Measurements from ENCODE around the gene DIO3. TPM values are rescaled to one million over a fixed set of nuclear protein-coding genes. Genes with fewer than 3 reads are reported as not detected.

The DIO3 gene
- total and polyA plus RNA-seq, 2 donors (not counting 1 experiment from before 2014, with no cell fraction given), result not detected

DNA sequence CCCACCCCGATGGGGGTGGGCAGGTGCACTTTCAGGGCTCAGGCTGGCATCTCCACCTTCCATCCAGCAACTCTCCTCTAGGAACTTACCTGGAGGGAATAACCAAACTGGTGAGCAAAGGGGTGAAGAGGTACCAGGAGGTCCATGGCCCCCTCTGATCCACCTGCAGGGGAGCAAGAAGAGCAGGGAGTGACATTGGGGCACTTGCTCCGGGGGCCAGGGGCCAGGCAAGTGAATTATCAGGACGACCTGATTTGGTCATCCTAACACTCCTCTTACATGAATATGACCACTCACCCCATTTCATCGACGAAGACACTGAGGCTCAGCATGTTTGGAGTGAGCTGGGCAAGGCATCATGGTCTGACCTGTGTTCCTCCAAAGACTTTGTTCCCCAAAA is 6.0 kb downstream of the DIO3 start:
- H3K4me1 Mint-ChIP-seq, result peaks cover 10% of the 10 kb centered on the region
- no peak overlapping the region for H3K27ac Mint-ChIP-seq
- intact Hi-C loops (cut with micrococcal nuclease), result no loop called here

GRCh38 chr14:101571004-101571403 is 9.7 kb downstream of the DIO3 start:
- POLR2A ChIA-PET, result no interaction called here

More for the DNA sequence above, 6.0 kb downstream of the DIO3 start:
- 80% methylated on average over 1 of the region's 5 CpGs for WGBS (ENCODE audit: insufficient coverage)
- H4K20me1 ChIP-seq (ENCODE audit: control insufficient read depth, insufficient read depth, low read length, poor library complexity, severe bottlenecking), result no peaks in the 10 kb centered on the region
- no peak overlapping the region for H3K4me3 ChIP-seq (ENCODE audit: control extremely low read depth in 1 of 5, extremely low read depth in 1 of 5, insufficient read depth in 1 of 5, low read depth in 2 of 5, low read length in 4 of 5)
- H3K9me3 Mint-ChIP-seq (ENCODE audit: insufficient read depth), result no peaks in the 10 kb centered on the region
- H3K9me3 ChIP-seq (ENCODE audit: control extremely low read depth in 1 of 3, control insufficient read depth in 2 of 3, insufficient read depth in 1 of 3, low read length in 2 of 3), result peaks cover 0 to 23% (median 0%) of the 10 kb centered on the region in 3 donors
- ChIA-PET POLR2A (no interaction called here), CTCF (no interaction called here)
- no peak overlapping the region for H3K4me2 ChIP-seq (replicated peaks; ENCODE audit: low read depth, low read length, poor library complexity, severe bottlenecking)
- no peak overlapping the region for H3K27ac ChIP-seq (ENCODE audit: low read length in 2 of 2)
- no peaks in the 10 kb centered on the region for H3K36me3 ChIP-seq (replicated peaks in 1 of 2; ENCODE audit: control extremely low read depth in 1 of 2, control insufficient read depth in 1 of 2, extremely low read depth in 1 of 2, insufficient read depth in 2 of 2, low read length in 1 of 2)
- H3K27me3 Mint-ChIP-seq, result peaks cover 70% of the 10 kb centered on the region
- H3K9ac ChIP-seq (ENCODE audit: low read length), result no peak overlapping the region
- TF ChIP-seq CTCF (IDR thresholded peaks at IDR 0.05) (no peak), EZH2 (IDR thresholded peaks at IDR 0.05; ENCODE audit: borderline replicate concordance, insufficient read depth, low read depth, low read length, poor library complexity, severe bottlenecking) (no peak)
- H3K4me3 Mint-ChIP-seq, result no peak overlapping the region
- H3K27me3 ChIP-seq (replicated peaks in 1 of 4; ENCODE audit: control extremely low read depth in 1 of 4, control insufficient read depth in 3 of 4, insufficient read depth in 4 of 4, low read length in 3 of 4), result peaks cover 0 to 54% (median 25%) of the 10 kb centered on the region in 4 experiments
- ATAC-seq (ENCODE audit: low read depth) (no peak), DNase-seq (no peak)
- H2AFZ ChIP-seq (ENCODE audit: insufficient read depth, low read depth, low read length, poor library complexity, severe bottlenecking), result no peak overlapping the region
- peaks cover 0 to 28% of the 10 kb centered on the region in 2 donors for H3K4me1 ChIP-seq (ENCODE audit: control insufficient read depth in 2 of 2, insufficient read depth in 2 of 2, low read length in 2 of 2)
- H3K79me2 ChIP-seq (ENCODE audit: control insufficient read depth, insufficient read depth, low read length), result no peaks in the 10 kb centered on the region

More at GRCh38 chr14:101571004-101571403, 9.7 kb downstream of the DIO3 start:
- Histone ChIP-seq H2AFZ (ENCODE audit: insufficient read depth, low read depth, low read length, poor library complexity, severe bottlenecking) (no peak overlapping the region), H3K27ac (ENCODE audit: low read length in 2 of 2) (no peak overlapping the region), H3K9me3 (ENCODE audit: control extremely low read depth in 1 of 3, control insufficient read depth in 2 of 3, insufficient read depth in 1 of 3, low read length in 2 of 3) (no peaks in the 10 kb centered on the region), H3K4me2 (replicated peaks; ENCODE audit: low read depth, low read length, poor library complexity, severe bottlenecking) (no peak overlapping the region), H3K27me3 (replicated peaks in 1 of 4; ENCODE audit: control extremely low read depth in 1 of 4, control insufficient read depth in 3 of 4, insufficient read depth in 4 of 4, low read length in 3 of 4) (peaks cover 0 to 21% (median 5%) of the 10 kb centered on the region in 4 experiments), H3K4me1 (ENCODE audit: control insufficient read depth in 2 of 2, insufficient read depth in 2 of 2, low read length in 2 of 2) (no peaks in the 10 kb centered on the region), H4K20me1 (ENCODE audit: control insufficient read depth, insufficient read depth, low read length, poor library complexity, severe bottlenecking) (no peaks in the 10 kb centered on the region), H3K79me2 (ENCODE audit: control insufficient read depth, insufficient read depth, low read length) (no peaks in the 10 kb centered on the region), H3K4me3 (ENCODE audit: control extremely low read depth in 1 of 5, extremely low read depth in 1 of 5, insufficient read depth in 1 of 5, low read depth in 2 of 5, low read length in 4 of 5) (no peak overlapping the region), H3K36me3 (replicated peaks in 1 of 2; ENCODE audit: control extremely low read depth in 1 of 2, control insufficient read depth in 1 of 2, extremely low read depth in 1 of 2, insufficient read depth in 2 of 2, low read length in 1 of 2) (no peaks in the 10 kb centered on the region), H3K9ac (ENCODE audit: low read length) (no peak overlapping the region)
- peaks cover 52% of the 10 kb centered on the region for H3K27me3 Mint-ChIP-seq
- H3K27ac Mint-ChIP-seq, result no peak overlapping the region
- WGBS (ENCODE audit: insufficient coverage), result 100% methylated on average over 1 of the region's 5 CpGs
- no peak overlapping the region for H3K4me3 Mint-ChIP-seq
- no peak for DNase-seq
- no peak for TF ChIP-seq CTCF (IDR thresholded peaks at IDR 0.05)
- no peak for TF ChIP-seq EZH2 (IDR thresholded peaks at IDR 0.05; ENCODE audit: borderline replicate concordance, insufficient read depth, low read depth, low read length, poor library complexity, severe bottlenecking)
- ATAC-seq (ENCODE audit: low read depth), result no peak
- no peaks in the 10 kb centered on the region for H3K4me1 Mint-ChIP-seq
- CTCF ChIA-PET, result no interaction called here
- H3K9me3 Mint-ChIP-seq (ENCODE audit: insufficient read depth), result no peaks in the 10 kb centered on the region
- intact Hi-C loops (cut with micrococcal nuclease), result no loop called here
